Skeletal muscle satellite cell (primary cell): ENCODE data around the gene SNRPB2.

Source experiments
- H3K27me3 ChIP-seq: 2 replicates; pipeline ENCODE4 v1.7.0; 2013; ENCODE audit warnings: low read length; ENCODE audit not compliant: control insufficient read depth, insufficient read depth
- H3K36me3 ChIP-seq: 2 replicates; pipeline ENCODE4 v1.7.0; 2013; ENCODE audit warnings: mild to moderate bottlenecking, control low read depth, low read length; ENCODE audit not compliant: insufficient read depth
- H3K4me1 ChIP-seq: 2 replicates; pipeline ENCODE4 v1.7.0; 2013; ENCODE audit warnings: low read length; ENCODE audit not compliant: control insufficient read depth, insufficient read depth
- H3K4me2 ChIP-seq: 2 replicates; pipeline ENCODE4 v1.7.0; 2013; ENCODE audit warnings: mild to moderate bottlenecking, low read length
- H3K4me3 ChIP-seq: 2 replicates; pipeline ENCODE4 v1.7.0; 2013; ENCODE audit warnings: low read length
- H3K9ac ChIP-seq: 2 replicates; pipeline ENCODE4 v1.7.0; 2013; ENCODE audit warnings: mild to moderate bottlenecking, low read depth, low read length, moderate library complexity
- H3K9me3 ChIP-seq: replicated peaks from 2 replicates; pipeline ENCODE4 v1.7.0; 2013; ENCODE audit warnings: mild to moderate bottlenecking, control low read depth, low read length

The SNRPB2 gene

GRCh38 chr20:16740365-16741072 is 10.7 kb downstream of the SNRPB2 start:
- no peaks in the 10 kb centered on the region for H3K4me1 ChIP-seq
- no peak overlapping the region for H3K4me2 ChIP-seq
- H3K9ac ChIP-seq: no peak overlapping the region
- no peak overlapping the region for H3K4me3 ChIP-seq
- no peaks in the 10 kb centered on the region for H3K27me3 ChIP-seq
- H3K36me3 ChIP-seq: peaks cover 55% of the 10 kb centered on the region
- H3K9me3 ChIP-seq: no peaks in the 10 kb centered on the region

GRCh38 chr20:16744178-16744807 is 14.5 kb downstream of the SNRPB2 start:
- Histone ChIP-seq H3K4me2 (no peak overlapping the region), H3K4me1 (no peaks in the 10 kb centered on the region), H3K27me3 (peaks cover 11% of the 10 kb centered on the region), H3K9ac (no peak overlapping the region), H3K36me3 (peaks cover 30% of the 10 kb centered on the region), H3K9me3 (no peaks in the 10 kb centered on the region), H3K4me3 (no peak overlapping the region)

- Histone ChIP-seq H3K4me2 (no peak overlapping the region), H3K4me3 (no peak overlapping the region), H3K9ac (no peak overlapping the region), H3K36me3 (peaks cover 22% of the 10 kb centered on the region), H3K9me3 (no peaks in the 10 kb centered on the region), H3K27me3 (peaks cover 17% of the 10 kb centered on the region), H3K4me1 (no peaks in the 10 kb centered on the region)
Observed at GRCh38 chr20:16745204-16745603, 15.4 kb downstream of the SNRPB2 start.

- Histone ChIP-seq H3K4me1 (no peaks in the 10 kb centered on the region), H3K36me3 (peaks cover 3% of the 10 kb centered on the region), H3K4me3 (no peak overlapping the region), H3K4me2 (no peak overlapping the region), H3K27me3 (peaks cover 31% of the 10 kb centered on the region), H3K9ac (no peak overlapping the region), H3K9me3 (no peaks in the 10 kb centered on the region)
Observed at GRCh38 chr20:16747291-16747811, 17.5 kb downstream of the SNRPB2 start.

GRCh38 chr20:16748308-16748900 is 18.6 kb downstream of the SNRPB2 start, which contains the start of gene OTOR:
Gene OTOR (plus strand): TSS chr20:16748358. CDS start chr20:16748402, 44 bp downstream.
- peaks cover 38% of the 10 kb centered on the region for H3K27me3 ChIP-seq
- H3K4me3 ChIP-seq: no peak within 1 kb of the TSS
- no peaks in the 10 kb centered on the region for H3K4me1 ChIP-seq
- H3K9me3 ChIP-seq: no peaks in the 10 kb centered on the region
- no peak within 1 kb of the TSS for H3K9ac ChIP-seq
- no peak within 1 kb of the TSS for H3K4me2 ChIP-seq
- H3K36me3 ChIP-seq: no peaks in the 10 kb centered on the region

- no peak overlapping the region for H3K9ac ChIP-seq
- H3K4me2 ChIP-seq: no peak overlapping the region
- H3K9me3 ChIP-seq: no peaks in the 10 kb centered on the region
- H3K27me3 ChIP-seq: peaks cover 46% of the 10 kb centered on the region
- H3K36me3 ChIP-seq: no peaks in the 10 kb centered on the region
- no peak overlapping the region for H3K4me3 ChIP-seq
- H3K4me1 ChIP-seq: no peaks in the 10 kb centered on the region
Observed at GRCh38 chr20:16749573-16749972, 19.7 kb downstream of the SNRPB2 start.

- no peak overlapping the region for H3K4me3 ChIP-seq
- peaks cover 49% of the 10 kb centered on the region for H3K27me3 ChIP-seq
- H3K4me1 ChIP-seq: no peaks in the 10 kb centered on the region
- H3K9ac ChIP-seq: no peak overlapping the region
- H3K9me3 ChIP-seq: no peaks in the 10 kb centered on the region
- no peaks in the 10 kb centered on the region for H3K36me3 ChIP-seq
- H3K4me2 ChIP-seq: no peak overlapping the region
Observed at GRCh38 chr20:16752082-16752481, 22.3 kb downstream of the SNRPB2 start.

GRCh38 chr20:16752901-16753300 is 23.1 kb downstream of the SNRPB2 start:
- no peak overlapping the region for H3K4me3 ChIP-seq
- H3K9ac ChIP-seq: no peak overlapping the region
- peaks cover 46% of the 10 kb centered on the region for H3K27me3 ChIP-seq
- H3K36me3 ChIP-seq: no peaks in the 10 kb centered on the region
- H3K9me3 ChIP-seq: no peaks in the 10 kb centered on the region
- no peaks in the 10 kb centered on the region for H3K4me1 ChIP-seq
- no peak overlapping the region for H3K4me2 ChIP-seq

- Histone ChIP-seq H3K36me3 (no peaks in the 10 kb centered on the region), H3K9ac (no peak overlapping the region), H3K27me3 (peaks cover 30% of the 10 kb centered on the region), H3K4me1 (no peaks in the 10 kb centered on the region), H3K4me2 (no peak overlapping the region), H3K4me3 (no peak overlapping the region), H3K9me3 (no peaks in the 10 kb centered on the region)
Observed at GRCh38 chr20:16758454-16759180, 28.8 kb downstream of the SNRPB2 start.

GRCh38 chr20:16759181-16759563 is 29.3 kb downstream of the SNRPB2 start:
- Histone ChIP-seq H3K36me3 (no peaks in the 10 kb centered on the region), H3K27me3 (peaks cover 24% of the 10 kb centered on the region), H3K4me1 (no peaks in the 10 kb centered on the region), H3K9ac (no peak overlapping the region), H3K4me3 (no peak overlapping the region), H3K9me3 (no peaks in the 10 kb centered on the region), H3K4me2 (no peak overlapping the region)
